B cell (primary cell): ENCODE results near the gene MOGAT1. TPM values are rescaled to one million over a fixed set of nuclear protein-coding genes. Genes with fewer than 3 reads are reported as not detected.

Source experiments
- ATAC-seq: fragments of 200-7000 bp; cut with Tn5 transposase; one replicate; pipeline ENCODE4 v1.10.0; 2021; ENCODE audit warnings: low read depth, mild to moderate bottlenecking, moderate number of reproducible peaks, moderate library complexity
- CTCF ChIA-PET: fragments of 350-600 bp; sonication (Branson Sonifier 250); formaldehyde crosslinking; loops from one replicate; lab custom pipeline; 2021; ENCODE audit warnings: antibody characterized with exemption, inconsistent platforms; lab: Charles Lee
- POLR2A ChIA-PET: fragments of 350-600 bp; sonication (Branson Sonifier 250); formaldehyde crosslinking; loops from one replicate; lab custom pipeline; 2021; ENCODE audit warnings: antibody characterized with exemption; lab: Charles Lee
- DNase-seq: peaks from one replicate; pipeline ENCODE4 v3.0.0; 2013
- H2AFZ ChIP-seq: 2 replicates; pipeline ENCODE4 v1.6.1; 2012; ENCODE audit warnings: mild to moderate bottlenecking, low read depth, low read length; ENCODE audit not compliant: insufficient read depth, poor library complexity, severe bottlenecking
- H3K27ac ChIP-seq, 2 donors: 1 replicate in 1 of 2; 2 replicates in 1 of 2; pipeline ENCODE4 v1.5.1; 2012 to 2013; ENCODE audit warnings: low read length in 2 of 2, mild to moderate bottlenecking in 2 of 2, moderate library complexity in 1 of 2
- H3K27me3 ChIP-seq, 4 experiments: fragments of 200-600 bp in 1 of 4; sonication (generic) in 1 of 4; replicated peaks in 1 of 4; 1 replicate in 2 of 4; 2 replicates in 2 of 4; pipeline versions ENCODE4 v1.6.1 to v1.7.0; 2013 to 2016; ENCODE audit warnings: low read length in 3 of 4, mild to moderate bottlenecking in 2 of 4, mixed read lengths in 1 of 4, moderate library complexity in 1 of 4; ENCODE audit not compliant: insufficient read depth in 4 of 4, control insufficient read depth in 3 of 4; ENCODE audit errors: control extremely low read depth in 1 of 4
- H3K36me3 ChIP-seq, 2 experiments: replicated peaks in 1 of 2; 1 replicate in 1 of 2; 2 replicates in 1 of 2; pipeline versions ENCODE4 v1.6.1 to v1.7.1; 2013; ENCODE audit warnings: low read length in 1 of 2; ENCODE audit not compliant: insufficient read depth in 2 of 2, control insufficient read depth in 1 of 2; ENCODE audit errors: control extremely low read depth in 1 of 2, extremely low read depth in 1 of 2
- H3K4me1 ChIP-seq, 2 donors: fragments of 200-600 bp in 1 of 2; sonication (generic) in 1 of 2; 1 replicate in 1 of 2; 2 replicates in 1 of 2; pipeline versions ENCODE4 v1.5.1 to v1.6.1; 2013 to 2017; ENCODE audit warnings: low read length in 2 of 2; ENCODE audit not compliant: control insufficient read depth in 2 of 2, insufficient read depth in 2 of 2
- H3K4me2 ChIP-seq: replicated peaks from 2 replicates; pipeline ENCODE3; 2012; ENCODE audit warnings: mild to moderate bottlenecking, low read depth, low read length; ENCODE audit not compliant: poor library complexity, severe bottlenecking
- H3K4me3 ChIP-seq, 5 experiments: fragments of 200-600 bp in 1 of 5; sonication (generic) in 1 of 5; 1 replicate in 3 of 5; 2 replicates in 2 of 5; pipeline versions ENCODE4 v1.5.1 to v1.7.0; 2011 to 2016; ENCODE audit warnings: low read length in 4 of 5, mild to moderate bottlenecking in 4 of 5, low read depth in 2 of 5, control low read depth in 1 of 5, moderate library complexity in 1 of 5; ENCODE audit not compliant: insufficient read depth in 1 of 5; ENCODE audit errors: control extremely low read depth in 1 of 5, extremely low read depth in 1 of 5
- H3K79me2 ChIP-seq: fragments of 200-600 bp; sonication (generic); one replicate; pipeline ENCODE4 v1.6.0; 2016; ENCODE audit warnings: low read length; ENCODE audit not compliant: control insufficient read depth, insufficient read depth
- H3K9ac ChIP-seq: fragments of 200-600 bp; sonication (generic); 2 replicates; pipeline ENCODE4 v1.6.1; 2017; ENCODE audit warnings: mild to moderate bottlenecking, low read length, moderate library complexity
- H3K9me3 ChIP-seq, 3 donors: one replicate each; pipeline versions ENCODE4 v1.6.1 to v1.7.1; 2013; ENCODE audit warnings: low read length in 2 of 3; ENCODE audit not compliant: control insufficient read depth in 2 of 3, insufficient read depth in 1 of 3; ENCODE audit errors: control extremely low read depth in 1 of 3
- H4K20me1 ChIP-seq: 2 replicates; pipeline ENCODE4 v1.6.0; 2012; ENCODE audit warnings: mild to moderate bottlenecking, low read length; ENCODE audit not compliant: insufficient read depth, control insufficient read depth, poor library complexity, severe bottlenecking
- H3K27ac Mint-ChIP-seq: one replicate; pipeline ENCODE4 v1.8.0; 2021; ENCODE audit warnings: mixed read lengths
- H3K27me3 Mint-ChIP-seq: one replicate; pipeline ENCODE4 v1.8.0; 2021; ENCODE audit warnings: mixed read lengths
- H3K4me1 Mint-ChIP-seq: one replicate; pipeline ENCODE4 v1.8.0; 2021; ENCODE audit warnings: mixed read lengths
- H3K4me3 Mint-ChIP-seq: one replicate; pipeline ENCODE4 v1.8.0; 2021; ENCODE audit warnings: mixed read lengths
- H3K9me3 Mint-ChIP-seq: one replicate; pipeline ENCODE4 v1.8.0; 2022; ENCODE audit warnings: mixed read lengths; ENCODE audit not compliant: insufficient read depth
- CTCF ChIP-seq: fragments of 200-600 bp; IDR thresholded peaks from one replicate; pipeline ENCODE4 v1.8.0; 2022; ENCODE audit warnings: antibody characterized with exemption, mild to moderate bottlenecking
- EZH2 ChIP-seq: IDR thresholded peaks from 2 replicates; pipeline ENCODE4 v1.6.1; 2012; ENCODE audit warnings: borderline replicate concordance, low read depth, mild to moderate bottlenecking, moderate library complexity, low read length; ENCODE audit not compliant: insufficient read depth, poor library complexity, severe bottlenecking
- WGBS: methylation state at CpG from one replicate; pipeline ENCODE4 v1.1.5; 2013; ENCODE audit warnings: missing lambda C conversion rate; ENCODE audit not compliant: insufficient coverage; 5-methylcytosine and 5-hydroxymethylcytosine counted together
- intact Hi-C: fragments of 100-400 bp; cut with micrococcal nuclease; formaldehyde crosslinking; loops from one replicate; pipeline ENCODE4 v1.10.0; 2022
- polyA plus RNA-seq: library from polyadenylated mRNA; depleted of rRNA; stranded (reverse); fragments of >200 nt; gene quantifications from 2 replicates; pipeline ENCODE4 v1.2.3, GENCODE V29; 2012
- total RNA-seq, 2 donors: library from RNA; stranded (reverse); fragments of 120-200 nt in 1 of 2; gene quantifications; 1 replicate in 1 of 2; 2 replicates in 1 of 2; pipeline versions ENCODE4 v1.2.3 to v1.2.4, GENCODE V29; 2013 to 2022

The MOGAT1 gene
- total and polyA plus RNA-seq, 2 donors (not counting 1 experiment from before 2014, with no cell fraction given), result not detected

GRCh38 chr2:222673273-222673672 lies 1.8 kb downstream of the MOGAT1 start:
- H3K36me3 ChIP-seq, result no peaks in the 10 kb centered on the region
- Mint-ChIP-seq H3K27ac (no peak overlapping the region), H3K4me3 (no peak overlapping the region), H3K9me3 (no peaks in the 10 kb centered on the region), H3K4me1 (peaks cover 10% of the 10 kb centered on the region), H3K27me3 (peaks cover 64% of the 10 kb centered on the region)
- peaks cover 0 to 36% (median 30%) of the 10 kb centered on the region in 4 experiments for H3K27me3 ChIP-seq
- intact Hi-C loops, result no loop called here
- no peaks in the 10 kb centered on the region for H3K79me2 ChIP-seq
- no peaks in the 10 kb centered on the region for H4K20me1 ChIP-seq
- H3K9ac ChIP-seq, result no peak overlapping the region
- H3K4me1 ChIP-seq, result peaks cover 8 to 10% of the 10 kb centered on the region in 2 donors
- CTCF ChIA-PET, result no interaction called here
- no peak overlapping the region for H3K27ac ChIP-seq
- WGBS, result 100% methylated on average over 2 of the region's 7 CpGs
- H3K4me2 ChIP-seq, result no peak overlapping the region
- H3K9me3 ChIP-seq, result peaks cover 0 to 4% (median 2%) of the 10 kb centered on the region in 3 donors
- no peak overlapping the region for H3K4me3 ChIP-seq
- no peak overlapping the region for H2AFZ ChIP-seq
- DNase-seq (no peak), ATAC-seq (no peak)
- POLR2A ChIA-PET, result no interaction called here
- no peak for TF ChIP-seq EZH2
- TF ChIP-seq CTCF, result no peak

DNA sequence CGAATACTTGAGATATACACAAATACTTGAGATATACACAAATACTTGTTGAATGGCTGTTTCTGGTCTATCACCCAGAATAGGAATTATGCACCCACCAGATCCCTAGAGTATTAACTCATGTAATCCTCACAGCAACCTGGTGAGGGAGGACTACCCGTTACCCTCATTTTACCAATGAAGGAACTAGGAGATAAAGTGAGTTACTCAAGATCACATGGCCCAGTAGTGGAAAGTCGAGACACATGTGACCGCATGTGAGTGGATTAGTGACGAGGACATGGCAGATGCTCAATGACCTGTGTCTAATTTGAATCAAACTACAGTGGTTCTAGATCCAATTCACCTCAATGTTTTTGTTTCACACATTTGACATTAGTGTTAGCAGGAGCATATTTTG lies 2.4 kb downstream of the MOGAT1 start:
- Histone ChIP-seq H3K79me2 (no peaks in the 10 kb centered on the region), H3K4me2 (no peak overlapping the region), H3K4me3 (no peak overlapping the region), H4K20me1 (no peaks in the 10 kb centered on the region), H3K9me3 (peaks cover 0 to 4% (median 2%) of the 10 kb centered on the region in 3 donors), H3K9ac (no peak overlapping the region), H2AFZ (no peak overlapping the region), H3K27ac (no peak overlapping the region), H3K4me1 (peaks cover 8 to 10% of the 10 kb centered on the region in 2 donors), H3K36me3 (no peaks in the 10 kb centered on the region), H3K27me3 (peaks cover 0 to 36% (median 30%) of the 10 kb centered on the region in 4 experiments)
- WGBS, result no CpG with 5 or more reads among the region's 5 CpGs
- Mint-ChIP-seq H3K27ac (no peak overlapping the region), H3K4me3 (no peak overlapping the region), H3K27me3 (peaks cover 63% of the 10 kb centered on the region), H3K9me3 (no peaks in the 10 kb centered on the region), H3K4me1 (peaks cover 10% of the 10 kb centered on the region)
- ChIA-PET CTCF (no interaction called here), POLR2A (no interaction called here)
- intact Hi-C loops, result no loop called here
- no peak for DNase-seq
- ATAC-seq, result no peak
- TF ChIP-seq EZH2 (no peak), CTCF (no peak)
